Endometrial microvascular endothelial cells (primary cell): ENCODE results near the gene DENND1A. TPM values are rescaled to one million over a fixed set of nuclear protein-coding genes. Genes with fewer than 3 reads are reported as not detected.

Experiments used
- in situ Hi-C: cut with HindIII; loops from 2 replicates; pipeline ENCODE4 v1.10.0; 2017; ENCODE audit warnings: low sequenced_read_pairs, low pct_unique_long_range_greater_than_20kb; ENCODE audit errors: inconsistent ontology term
- total RNA-seq: library from RNA; depleted of rRNA; stranded (reverse); fragments of >200 nt; gene quantifications from one replicate; pipeline ENCODE4 v1.2.3, GENCODE V29; 2015; ENCODE audit errors: inconsistent ontology term

DENND1A gene
- total RNA-seq, 1 donor from 2014 or later, result 13.6 TPM

GRCh38 chr9:123482295-123482968 lies 447.5 kb downstream of the DENND1A start:
- in situ Hi-C loops, result no loop called here

GRCh38 chr9:123481209-123481865 lies 448.6 kb downstream of the DENND1A start:
- in situ Hi-C loops, result no loop called here

- in situ Hi-C loops, result no loop called here
These were observed 449.1 kb downstream of the DENND1A start for GRCh38 chr9:123480791-123481190.

- in situ Hi-C loops, result no loop called here
These were observed 449.8 kb downstream of the DENND1A start for GRCh38 chr9:123480096-123480495.

- in situ Hi-C loops, result no loop called here
These were observed 450.8 kb downstream of the DENND1A start for GRCh38 chr9:123478967-123479602.

- in situ Hi-C loops, result no loop called here
These were observed 451.8 kb downstream of the DENND1A start for GRCh38 chr9:123478160-123478559.

GRCh38 chr9:123475407-123475806 lies 454.5 kb downstream of the DENND1A start:
- in situ Hi-C loops, result no loop called here

- in situ Hi-C loops, result no loop called here
These were observed 456.9 kb downstream of the DENND1A start for GRCh38 chr9:123472862-123473614.

GRCh38 chr9:123471843-123472570 lies 457.9 kb downstream of the DENND1A start:
- in situ Hi-C loops, result no loop called here

GRCh38 chr9:123470991-123471770 lies 458.7 kb downstream of the DENND1A start:
- in situ Hi-C loops, result no loop called here

GRCh38 chr9:123470121-123470782 lies 459.7 kb downstream of the DENND1A start:
- in situ Hi-C loops, result no loop called here

- in situ Hi-C loops, result no loop called here
These were observed 460.6 kb downstream of the DENND1A start for GRCh38 chr9:123469282-123469681.

GRCh38 chr9:123468541-123468940 lies 461.4 kb downstream of the DENND1A start:
- in situ Hi-C loops, result no loop called here

- in situ Hi-C loops, result no loop called here
These were observed 464.6 kb downstream of the DENND1A start for GRCh38 chr9:123465304-123465703.

- in situ Hi-C loops, result no loop called here
These were observed 469.8 kb downstream of the DENND1A start for GRCh38 chr9:123460091-123460490.

GRCh38 chr9:123457583-123457982 lies 472.3 kb downstream of the DENND1A start:
- in situ Hi-C loops, result no loop called here

- in situ Hi-C loops, result no loop called here
These were observed 473.9 kb downstream of the DENND1A start for GRCh38 chr9:123456011-123456410.

GRCh38 chr9:123455187-123455586 lies 474.7 kb downstream of the DENND1A start:
- in situ Hi-C loops, result no loop called here
